Measurements from ENCODE around the gene DENND6A.

Gene DENND6A

DNA sequence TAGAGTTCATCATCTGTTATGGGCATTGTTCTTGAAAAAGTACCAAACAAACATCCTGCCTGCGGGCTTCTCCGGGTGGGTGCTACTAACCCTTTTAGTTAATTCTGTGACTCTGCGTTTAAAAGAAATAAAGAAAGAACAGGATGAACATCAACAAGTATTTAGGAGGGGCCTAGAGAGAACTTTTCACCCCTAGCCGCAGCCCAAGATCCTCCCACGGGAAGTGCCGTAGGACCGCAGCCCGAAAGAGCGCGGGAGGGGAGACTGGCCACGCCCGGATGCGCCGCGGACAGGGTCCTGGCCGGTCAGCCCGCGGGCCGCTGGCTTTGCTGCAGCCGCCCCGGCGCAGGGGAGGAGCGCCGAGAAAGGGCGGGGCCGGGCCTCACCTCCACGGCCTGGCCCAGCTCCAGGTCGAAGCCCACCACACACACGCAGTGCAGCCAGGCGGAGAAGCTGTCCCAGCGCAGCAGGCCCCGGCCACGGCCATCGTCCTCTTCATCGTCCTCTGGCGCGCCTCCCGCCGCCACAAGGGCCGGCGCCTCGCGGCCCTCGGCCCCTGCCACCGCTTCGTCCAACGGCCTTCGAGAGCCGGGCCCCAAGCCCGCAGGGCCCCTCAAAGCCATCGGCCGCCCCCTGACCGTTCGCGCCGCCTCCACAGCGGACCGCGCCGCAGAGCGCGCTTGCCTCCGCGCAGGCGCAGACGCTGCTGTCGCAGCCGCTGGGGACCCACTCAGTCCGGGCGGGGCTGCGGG is at the start of gene DENND6A:
Gene DENND6A (minus strand): TSS at position 682 of the 752 bp plus-strand sequence. CDS start 59 bp downstream, at position 623.
- TF ChIP-seq, protein P1, sequence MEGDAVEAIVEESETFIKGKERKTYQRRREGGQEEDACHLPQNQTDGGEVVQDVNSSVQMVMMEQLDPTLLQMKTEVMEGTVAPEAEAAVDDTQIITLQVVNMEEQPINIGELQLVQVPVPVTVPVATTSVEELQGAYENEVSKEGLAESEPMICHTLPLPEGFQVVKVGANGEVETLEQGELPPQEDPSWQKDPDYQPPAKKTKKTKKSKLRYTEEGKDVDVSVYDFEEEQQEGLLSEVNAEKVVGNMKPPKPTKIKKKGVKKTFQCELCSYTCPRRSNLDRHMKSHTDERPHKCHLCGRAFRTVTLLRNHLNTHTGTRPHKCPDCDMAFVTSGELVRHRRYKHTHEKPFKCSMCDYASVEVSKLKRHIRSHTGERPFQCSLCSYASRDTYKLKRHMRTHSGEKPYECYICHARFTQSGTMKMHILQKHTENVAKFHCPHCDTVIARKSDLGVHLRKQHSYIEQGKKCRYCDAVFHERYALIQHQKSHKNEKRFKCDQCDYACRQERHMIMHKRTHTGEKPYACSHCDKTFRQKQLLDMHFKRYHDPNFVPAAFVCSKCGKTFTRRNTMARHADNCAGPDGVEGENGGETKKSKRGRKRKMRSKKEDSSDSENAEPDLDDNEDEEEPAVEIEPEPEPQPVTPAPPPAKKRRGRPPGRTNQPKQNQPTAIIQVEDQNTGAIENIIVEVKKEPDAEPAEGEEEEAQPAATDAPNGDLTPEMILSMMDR (IDR thresholded peaks at IDR 0.05; ENCODE audit: insufficient read depth, missing control alignments), result no peak
- peak; percentile 85 for DNase-seq (ENCODE audit: insufficient read length, low spot score)
- no peak for FAIRE-seq

GRCh38 chr3:57740027-57740426 is 47.1 kb upstream of the DENND6A start:
- no peak for FAIRE-seq
- TF ChIP-seq, protein P1 (IDR thresholded peaks at IDR 0.05; ENCODE audit: insufficient read depth, missing control alignments), result no peak
- DNase-seq (ENCODE audit: insufficient read length, low spot score), result no peak

GRCh38 chr3:57738391-57738790 is 45.5 kb upstream of the DENND6A start:
- no peak for FAIRE-seq
- no peak for DNase-seq (ENCODE audit: insufficient read length, low spot score)

GRCh38 chr3:57737840-57738239 is 45.0 kb upstream of the DENND6A start:
- FAIRE-seq, result no peak
- DNase-seq (ENCODE audit: insufficient read length, low spot score), result no peak
- TF ChIP-seq, protein P1 (IDR thresholded peaks at IDR 0.05; ENCODE audit: insufficient read depth, missing control alignments), result no peak

More at GRCh38 chr3:57738391-57738790, 45.5 kb upstream of the DENND6A start:
- TF ChIP-seq, protein P1 (IDR thresholded peaks at IDR 0.05; ENCODE audit: insufficient read depth, missing control alignments), result no peak

DNA sequence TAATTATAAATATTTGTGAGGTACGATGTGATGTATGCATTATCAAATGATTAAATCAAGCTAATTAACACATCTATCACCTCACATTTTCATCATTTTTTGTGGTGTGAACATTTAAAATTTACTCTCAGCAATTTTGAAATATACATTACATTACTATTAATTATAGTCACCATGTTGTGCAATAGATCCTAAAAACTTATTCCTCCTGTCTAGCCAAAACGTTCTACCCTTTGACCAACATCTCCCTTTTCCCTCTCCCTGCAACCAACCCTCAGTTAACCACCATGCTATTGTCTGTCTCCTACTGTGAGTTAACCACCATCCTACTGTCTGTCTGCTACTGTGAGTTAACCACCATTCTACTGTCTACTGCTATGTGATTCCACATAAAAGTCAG is 42.5 kb upstream of the DENND6A start:
- FAIRE-seq, result no peak
- TF ChIP-seq, protein P1 (IDR thresholded peaks at IDR 0.05; ENCODE audit: insufficient read depth, missing control alignments), result no peak
- no peak for DNase-seq (ENCODE audit: insufficient read length, low spot score)

GRCh38 chr3:57733790-57734189 is 40.9 kb upstream of the DENND6A start:
- FAIRE-seq, result no peak
- DNase-seq (ENCODE audit: insufficient read length, low spot score), result no peak
- TF ChIP-seq, protein P1 (IDR thresholded peaks at IDR 0.05; ENCODE audit: insufficient read depth, missing control alignments), result no peak

- DNase-seq (ENCODE audit: insufficient read length, low spot score) (no peak), FAIRE-seq (no peak)
- TF ChIP-seq, protein P1 (IDR thresholded peaks at IDR 0.05; ENCODE audit: insufficient read depth, missing control alignments), result no peak
These were observed 38.4 kb upstream of the DENND6A start for GRCh38 chr3:57731311-57731710.
